T47D (cell line): ENCODE results near the gene SLC4A8.
"Not testable (repeated sequence)": the region's sequence is repeated elsewhere in the genome, so short reads cannot be mapped to it uniquely, and the experiment has no call there.

ENCODE experiments used
- DNase-seq, 2 experiments: peaks; one replicate each; pipeline versions ENCODE4 v3.0.0 to v3.0.0-alpha.2; 2011 to 2012; ENCODE audit warnings: low read depth in 1 of 2, low spot score in 1 of 2
- JUND ChIP-seq: IDR thresholded peaks from 2 replicates; pipeline ENCODE4 v1.6.1; 2012; ENCODE audit warnings: low read depth
- in situ Hi-C: cut with HindIII; loops from 2 replicates; pipeline ENCODE4 v1.10.0; 2016; ENCODE audit warnings: low sequenced_read_pairs, low pct_unique_long_range_greater_than_20kb

SLC4A8 gene

GRCh38 chr12:51449580-51450246, 25.1 kb downstream of the SLC4A8 start:
- in situ Hi-C loops = no loop called here
- TF ChIP-seq JUND = no peak
- no peak for DNase-seq

- in situ Hi-C loops = no loop called here
- TF ChIP-seq JUND = no peak
- no peak for DNase-seq
Observed at GRCh38 chr12:51450333-51450732, 25.7 kb downstream of the SLC4A8 start.

- DNase-seq = no peak
- TF ChIP-seq JUND = no peak
- in situ Hi-C loops = no loop called here
Observed at GRCh38 chr12:51450806-51451205, 26.2 kb downstream of the SLC4A8 start.

GRCh38 chr12:51454016-51454415, 29.4 kb downstream of the SLC4A8 start:
- in situ Hi-C loops, DNase-seq: not testable (repeated sequence)

GRCh38 chr12:51455050-51455449, 30.4 kb downstream of the SLC4A8 start:
- in situ Hi-C loops = not testable (repeated sequence)

GRCh38 chr12:51458635-51459034, 34.0 kb downstream of the SLC4A8 start:
- TF ChIP-seq JUND = no peak
- no peak for DNase-seq
- in situ Hi-C loops = no loop called here

More at GRCh38 chr12:51455050-51455449, 30.4 kb downstream of the SLC4A8 start:
- DNase-seq = not testable (repeated sequence)

- DNase-seq = no peak
- TF ChIP-seq JUND = no peak
- in situ Hi-C loops = no loop called here
Observed at GRCh38 chr12:51460519-51460918, 35.9 kb downstream of the SLC4A8 start.

GRCh38 chr12:51465491-51465890, 40.9 kb downstream of the SLC4A8 start:
- no peak for TF ChIP-seq JUND
- in situ Hi-C loops = no loop called here
- no peak for DNase-seq

GRCh38 chr12:51470116-51470515, 45.5 kb downstream of the SLC4A8 start:
- no peak for DNase-seq
- in situ Hi-C loops = no loop called here
- no peak for TF ChIP-seq JUND

GRCh38 chr12:51471111-51471864, 46.7 kb downstream of the SLC4A8 start:
- in situ Hi-C loops = no loop called here
- TF ChIP-seq JUND = no peak
- DNase-seq = no peak

GRCh38 chr12:51472984-51473383, 48.4 kb downstream of the SLC4A8 start:
- DNase-seq = no peak
- TF ChIP-seq JUND = no peak
- in situ Hi-C loops = no loop called here

GRCh38 chr12:51473947-51474346, 49.3 kb downstream of the SLC4A8 start:
- in situ Hi-C loops = no loop called here
- DNase-seq = no peak
- no peak for TF ChIP-seq JUND

GRCh38 chr12:51475543-51475942, 50.9 kb downstream of the SLC4A8 start:
- DNase-seq = no peak

More at GRCh38 chr12:51475543-51475942, 50.9 kb downstream of the SLC4A8 start:
- no peak for TF ChIP-seq JUND
- in situ Hi-C loops = no loop called here
